Keratinocyte (primary cell): ENCODE results near the gene SCUBE3.

ENCODE experiments used
- EZH2 ChIP-seq: IDR thresholded peaks from one replicate; pipeline ENCODE4 v1.6.1; 2012; ENCODE audit warnings: inconsistent platforms, mild to moderate bottlenecking, low read length, moderate library complexity
- TF ChIP-seq, protein P1 (sequence below), 3 experiments: IDR thresholded peaks in 1 of 3; conservative IDR thresholded peaks in 1 of 3; optimal IDR thresholded peaks in 1 of 3; 2 replicates in 2 of 3; 3 replicates in 1 of 3; pipeline versions ENCODE3 to v1.5.1; 2011; ENCODE audit warnings: low read length in 3 of 3, mild to moderate bottlenecking in 3 of 3, moderate library complexity in 2 of 3, control low read depth in 1 of 3, inconsistent platforms in 1 of 3; ENCODE audit not compliant: insufficient read depth in 2 of 3; ENCODE audit errors: extremely low read depth in 1 of 3

DNA sequence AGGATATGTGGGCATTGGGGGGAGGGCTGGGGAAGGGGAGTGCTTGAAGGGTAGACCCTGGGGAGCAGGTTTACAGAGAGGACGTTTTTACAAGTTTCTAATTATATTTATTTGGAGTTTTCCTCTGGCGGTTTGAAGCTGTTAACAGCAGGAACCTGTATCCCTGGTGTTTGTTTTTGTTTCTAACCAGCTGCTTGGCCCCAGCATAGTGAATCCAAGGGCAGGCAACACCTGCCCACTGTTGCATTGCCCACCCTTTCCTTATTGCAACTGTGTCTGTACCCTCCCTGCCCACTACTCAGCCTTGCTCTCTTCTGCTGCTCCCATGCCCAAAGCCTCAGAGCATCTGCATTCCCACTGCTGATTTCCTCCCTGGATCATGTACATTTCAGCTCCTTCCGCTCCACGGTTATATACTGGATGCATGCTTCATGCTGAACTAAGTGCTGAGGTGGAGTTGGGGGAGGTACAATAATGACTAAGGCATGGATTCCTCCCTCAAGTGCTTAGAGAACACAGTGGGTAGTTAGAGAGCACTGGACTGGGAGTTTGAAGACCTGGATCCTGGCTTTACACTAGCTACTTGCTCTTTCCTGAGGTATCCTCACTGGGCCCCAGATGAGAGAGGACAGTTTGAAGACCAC is 6.0 kb downstream of the SCUBE3 start:
- TF ChIP-seq, protein P1, sequence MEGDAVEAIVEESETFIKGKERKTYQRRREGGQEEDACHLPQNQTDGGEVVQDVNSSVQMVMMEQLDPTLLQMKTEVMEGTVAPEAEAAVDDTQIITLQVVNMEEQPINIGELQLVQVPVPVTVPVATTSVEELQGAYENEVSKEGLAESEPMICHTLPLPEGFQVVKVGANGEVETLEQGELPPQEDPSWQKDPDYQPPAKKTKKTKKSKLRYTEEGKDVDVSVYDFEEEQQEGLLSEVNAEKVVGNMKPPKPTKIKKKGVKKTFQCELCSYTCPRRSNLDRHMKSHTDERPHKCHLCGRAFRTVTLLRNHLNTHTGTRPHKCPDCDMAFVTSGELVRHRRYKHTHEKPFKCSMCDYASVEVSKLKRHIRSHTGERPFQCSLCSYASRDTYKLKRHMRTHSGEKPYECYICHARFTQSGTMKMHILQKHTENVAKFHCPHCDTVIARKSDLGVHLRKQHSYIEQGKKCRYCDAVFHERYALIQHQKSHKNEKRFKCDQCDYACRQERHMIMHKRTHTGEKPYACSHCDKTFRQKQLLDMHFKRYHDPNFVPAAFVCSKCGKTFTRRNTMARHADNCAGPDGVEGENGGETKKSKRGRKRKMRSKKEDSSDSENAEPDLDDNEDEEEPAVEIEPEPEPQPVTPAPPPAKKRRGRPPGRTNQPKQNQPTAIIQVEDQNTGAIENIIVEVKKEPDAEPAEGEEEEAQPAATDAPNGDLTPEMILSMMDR (optimal IDR thresholded peaks at IDR 0.05 in 1 of 3, IDR thresholded peaks at IDR 0.05 in 1 of 3, conservative IDR thresholded peaks at IDR 0.05 in 1 of 3; ENCODE audit: extremely low read depth in 1 of 3, insufficient read depth in 2 of 3, low read length in 3 of 3), result no peak
- no peak for TF ChIP-seq EZH2
